ENCODE measurements around the gene PDE1C. TPM values are rescaled to one million over a fixed set of nuclear protein-coding genes. Genes with fewer than 3 reads are reported as not detected.
"Not testable (repeated sequence)": the region's sequence is repeated elsewhere in the genome, so short reads cannot be mapped to it uniquely, and the experiment has no call there.

The PDE1C gene
- polyA plus RNA-seq, 1 donor: 2.6 TPM

GRCh38 chr7:32076802-32077201 lies 6.6 kb upstream of the PDE1C start:
- H3K9me3 ChIP-seq (ENCODE audit: control insufficient read depth, low read depth, low read length); H3K27ac ChIP-seq (ENCODE audit: low read length); H3K4me1 ChIP-seq (ENCODE audit: control insufficient read depth, insufficient read depth, low read length); DNase-seq; H3K36me3 ChIP-seq (ENCODE audit: control insufficient read depth, insufficient read depth, low read length); H3K4me3 ChIP-seq (ENCODE audit: low read length): not testable (repeated sequence)
- no CpG with 5 or more reads among the region's 5 CpGs for WGBS (ENCODE audit: insufficient coverage, low lambda C conversion rate)
- peaks cover 19% of the 10 kb centered on the region for H3K27me3 ChIP-seq (ENCODE audit: control insufficient read depth, insufficient read depth, low read length)

- Histone ChIP-seq H3K9me3 (ENCODE audit: control insufficient read depth, low read depth, low read length) (no peaks in the 10 kb centered on the region), H3K4me1 (ENCODE audit: control insufficient read depth, insufficient read depth, low read length) (no peaks in the 10 kb centered on the region), H3K4me3 (ENCODE audit: low read length) (no peak overlapping the region), H3K27ac (ENCODE audit: low read length) (no peak overlapping the region), H3K27me3 (ENCODE audit: control insufficient read depth, insufficient read depth, low read length) (peaks cover 29% of the 10 kb centered on the region), H3K36me3 (ENCODE audit: control insufficient read depth, insufficient read depth, low read length) (no peaks in the 10 kb centered on the region)
- WGBS (ENCODE audit: insufficient coverage, low lambda C conversion rate): no CpG with 5 or more reads among the region's 4 CpGs
- no peak for DNase-seq
Measured at GRCh38 chr7:32075612-32076011, 5.4 kb upstream of the PDE1C start.

GRCh38 chr7:32074787-32075585 lies 4.8 kb upstream of the PDE1C start:
- WGBS (ENCODE audit: insufficient coverage, low lambda C conversion rate): no CpG with 5 or more reads among the region's 9 CpGs
- H3K9me3 ChIP-seq (ENCODE audit: control insufficient read depth, low read depth, low read length): no peaks in the 10 kb centered on the region
- H3K4me3 ChIP-seq (ENCODE audit: low read length): no peak overlapping the region
- peaks cover 35% of the 10 kb centered on the region for H3K27me3 ChIP-seq (ENCODE audit: control insufficient read depth, insufficient read depth, low read length)
- H3K27ac ChIP-seq (ENCODE audit: low read length): no peak overlapping the region
- DNase-seq: no peak
- H3K36me3 ChIP-seq (ENCODE audit: control insufficient read depth, insufficient read depth, low read length): no peaks in the 10 kb centered on the region
- H3K4me1 ChIP-seq (ENCODE audit: control insufficient read depth, insufficient read depth, low read length): no peaks in the 10 kb centered on the region

GRCh38 chr7:32073533-32073932 lies 3.3 kb upstream of the PDE1C start:
- H3K27me3 ChIP-seq (ENCODE audit: control insufficient read depth, insufficient read depth, low read length): peaks cover 44% of the 10 kb centered on the region
- WGBS (ENCODE audit: insufficient coverage, low lambda C conversion rate): no CpG with 5 or more reads among the region's 1 CpG
- no peaks in the 10 kb centered on the region for H3K4me1 ChIP-seq (ENCODE audit: control insufficient read depth, insufficient read depth, low read length)
- H3K27ac ChIP-seq (ENCODE audit: low read length): no peak overlapping the region
- H3K4me3 ChIP-seq (ENCODE audit: low read length): no peak overlapping the region
- no peak for DNase-seq
- H3K36me3 ChIP-seq (ENCODE audit: control insufficient read depth, insufficient read depth, low read length): no peaks in the 10 kb centered on the region
- H3K9me3 ChIP-seq (ENCODE audit: control insufficient read depth, low read depth, low read length): no peaks in the 10 kb centered on the region

- Histone ChIP-seq H3K27me3 (ENCODE audit: control insufficient read depth, insufficient read depth, low read length) (peaks cover 44% of the 10 kb centered on the region), H3K4me3 (ENCODE audit: low read length) (no peak overlapping the region), H3K27ac (ENCODE audit: low read length) (no peak overlapping the region), H3K36me3 (ENCODE audit: control insufficient read depth, insufficient read depth, low read length) (no peaks in the 10 kb centered on the region), H3K9me3 (ENCODE audit: control insufficient read depth, low read depth, low read length) (no peaks in the 10 kb centered on the region), H3K4me1 (ENCODE audit: control insufficient read depth, insufficient read depth, low read length) (no peaks in the 10 kb centered on the region)
- DNase-seq: no peak
- WGBS (ENCODE audit: insufficient coverage, low lambda C conversion rate): no CpG with 5 or more reads among the region's 2 CpGs
Measured at GRCh38 chr7:32072397-32072796, 2.2 kb upstream of the PDE1C start.

- Histone ChIP-seq H3K27ac (ENCODE audit: low read length) (no peak overlapping the region), H3K4me3 (ENCODE audit: low read length) (peak overlapping the region; percentile 44), H3K36me3 (ENCODE audit: control insufficient read depth, insufficient read depth, low read length) (no peaks in the 10 kb centered on the region), H3K9me3 (ENCODE audit: control insufficient read depth, low read depth, low read length) (no peaks in the 10 kb centered on the region), H3K4me1 (ENCODE audit: control insufficient read depth, insufficient read depth, low read length) (no peaks in the 10 kb centered on the region), H3K27me3 (ENCODE audit: control insufficient read depth, insufficient read depth, low read length) (peaks cover 53% of the 10 kb centered on the region)
- WGBS (ENCODE audit: insufficient coverage, low lambda C conversion rate): no CpG with 5 or more reads among the region's 6 CpGs
- no peak for DNase-seq
Measured at GRCh38 chr7:32071466-32072091, 1.4 kb upstream of the PDE1C start.

GRCh38 chr7:32070051-32070405 lies 179 bp downstream of the PDE1C start:
- peaks cover 52% of the 10 kb centered on the region for H3K27me3 ChIP-seq (ENCODE audit: control insufficient read depth, insufficient read depth, low read length)
- no peak overlapping the region for H3K27ac ChIP-seq (ENCODE audit: low read length)
- peak overlapping the region; percentile 44 for H3K4me3 ChIP-seq (ENCODE audit: low read length)
- no peaks in the 10 kb centered on the region for H3K4me1 ChIP-seq (ENCODE audit: control insufficient read depth, insufficient read depth, low read length)
- WGBS (ENCODE audit: insufficient coverage, low lambda C conversion rate): no CpG with 5 or more reads among the region's 9 CpGs
- peak in 1 of 2 donors; percentile 14 for DNase-seq
- H3K36me3 ChIP-seq (ENCODE audit: control insufficient read depth, insufficient read depth, low read length): no peaks in the 10 kb centered on the region
- no peaks in the 10 kb centered on the region for H3K9me3 ChIP-seq (ENCODE audit: control insufficient read depth, low read depth, low read length)

- no peak overlapping the region for H3K27ac ChIP-seq (ENCODE audit: low read length)
- H3K4me1 ChIP-seq (ENCODE audit: control insufficient read depth, insufficient read depth, low read length): no peaks in the 10 kb centered on the region
- no peak overlapping the region for H3K4me3 ChIP-seq (ENCODE audit: low read length)
Measured at GRCh38 chr7:32069116-32069650, 1.0 kb downstream of the PDE1C start.

GRCh38 chr7:32068411-32069101 lies 1.7 kb downstream of the PDE1C start:
- WGBS (ENCODE audit: insufficient coverage, low lambda C conversion rate): 93% methylated on average over 3 of the region's 11 CpGs
- H3K9me3 ChIP-seq (ENCODE audit: control insufficient read depth, low read depth, low read length): no peaks in the 10 kb centered on the region
- no peak for DNase-seq
- no peak overlapping the region for H3K27ac ChIP-seq (ENCODE audit: low read length)
- H3K36me3 ChIP-seq (ENCODE audit: control insufficient read depth, insufficient read depth, low read length): no peaks in the 10 kb centered on the region
- peaks cover 47% of the 10 kb centered on the region for H3K27me3 ChIP-seq (ENCODE audit: control insufficient read depth, insufficient read depth, low read length)
- H3K4me1 ChIP-seq (ENCODE audit: control insufficient read depth, insufficient read depth, low read length): no peaks in the 10 kb centered on the region
- no peak overlapping the region for H3K4me3 ChIP-seq (ENCODE audit: low read length)

More at GRCh38 chr7:32069116-32069650, 1.0 kb downstream of the PDE1C start:
- no peaks in the 10 kb centered on the region for H3K9me3 ChIP-seq (ENCODE audit: control insufficient read depth, low read depth, low read length)
- H3K36me3 ChIP-seq (ENCODE audit: control insufficient read depth, insufficient read depth, low read length): no peaks in the 10 kb centered on the region
- H3K27me3 ChIP-seq (ENCODE audit: control insufficient read depth, insufficient read depth, low read length): peaks cover 48% of the 10 kb centered on the region
- no peak for DNase-seq

GRCh38 chr7:32066441-32066840 lies 3.8 kb downstream of the PDE1C start:
- H3K4me3 ChIP-seq (ENCODE audit: low read length): no peak overlapping the region
- no CpG with 5 or more reads among the region's 2 CpGs for WGBS (ENCODE audit: insufficient coverage, low lambda C conversion rate)
- no peaks in the 10 kb centered on the region for H3K9me3 ChIP-seq (ENCODE audit: control insufficient read depth, low read depth, low read length)
- H3K27me3 ChIP-seq (ENCODE audit: control insufficient read depth, insufficient read depth, low read length): peaks cover 34% of the 10 kb centered on the region
- H3K4me1 ChIP-seq (ENCODE audit: control insufficient read depth, insufficient read depth, low read length): no peaks in the 10 kb centered on the region
- DNase-seq: no peak
- H3K27ac ChIP-seq (ENCODE audit: low read length): no peak overlapping the region
- no peaks in the 10 kb centered on the region for H3K36me3 ChIP-seq (ENCODE audit: control insufficient read depth, insufficient read depth, low read length)
